H4 (cell line): ENCODE data around the gene ZNF436. TPM values are rescaled to one million over a fixed set of nuclear protein-coding genes. Genes with fewer than 3 reads are reported as not detected.

ENCODE experiments used
- DNase-seq: peaks from one replicate; pipeline ENCODE4 v3.0.0-alpha.2; 2015; ENCODE audit warnings: low spot score
- total RNA-seq: library from RNA; depleted of rRNA; stranded (reverse); fragments of >200 nt; shearing (Covaris generic); gene quantifications from 2 replicates; pipeline ENCODE4 v1.2.3, GENCODE V29; 2014; rRNA removed

Gene ZNF436
- 18.0 and 20.8 TPM in 2 replicates for total RNA-seq

- peak; percentile 77 for DNase-seq
Measured at GRCh38 chr1:23369335-23370013, at the start of gene ZNF436. Gene ZNF436 (minus strand): TSS chr1:23369836. CDS start chr1:23368005, 1,831 bp downstream.

GRCh38 chr1:23419180-23419579 lies 49.5 kb upstream of the ZNF436 start:
- no peak for DNase-seq

- DNase-seq = no peak
Measured at GRCh38 chr1:23417570-23417969, 47.9 kb upstream of the ZNF436 start.

- no peak for DNase-seq
Measured at GRCh38 chr1:23416964-23417363, 47.3 kb upstream of the ZNF436 start.

GRCh38 chr1:23408797-23409290 lies 39.2 kb upstream of the ZNF436 start:
- no peak for DNase-seq

- DNase-seq = no peak
Measured at GRCh38 chr1:23407016-23407630, 37.5 kb upstream of the ZNF436 start.

GRCh38 chr1:23405946-23406345 lies 36.3 kb upstream of the ZNF436 start:
- no peak for DNase-seq

GRCh38 chr1:23403735-23404486 lies 34.3 kb upstream of the ZNF436 start:
- peak; percentile 99 for DNase-seq

- no peak for DNase-seq
Measured at GRCh38 chr1:23403355-23403734, 33.7 kb upstream of the ZNF436 start.

GRCh38 chr1:23403038-23403336 lies 33.4 kb upstream of the ZNF436 start:
- peak; percentile 89 for DNase-seq

GRCh38 chr1:23402286-23403037 lies 32.8 kb upstream of the ZNF436 start:
- peak; percentile 97 for DNase-seq

GRCh38 chr1:23401313-23401712 lies 31.7 kb upstream of the ZNF436 start:
- no peak for DNase-seq

- DNase-seq = peak; percentile 27
Measured at GRCh38 chr1:23400324-23401114, 30.9 kb upstream of the ZNF436 start.

- no peak for DNase-seq
Measured at GRCh38 chr1:23399229-23399628, 29.6 kb upstream of the ZNF436 start.

GRCh38 chr1:23397908-23398307 lies 28.3 kb upstream of the ZNF436 start:
- no peak for DNase-seq

- no peak for DNase-seq
Measured at GRCh38 chr1:23396380-23396779, 26.7 kb upstream of the ZNF436 start.

- DNase-seq = no peak
Measured at GRCh38 chr1:23395849-23396248, 26.2 kb upstream of the ZNF436 start.

GRCh38 chr1:23395154-23395724 lies 25.6 kb upstream of the ZNF436 start:
- DNase-seq = no peak

GRCh38 chr1:23394684-23395083 lies 25.0 kb upstream of the ZNF436 start:
- DNase-seq = peak; percentile 87

- DNase-seq = peak; percentile 71
Measured at GRCh38 chr1:23394181-23394580, 24.5 kb upstream of the ZNF436 start.

- peak; percentile 48 for DNase-seq
Measured at GRCh38 chr1:23393706-23394105, 24.1 kb upstream of the ZNF436 start.
